Ascending aorta (tissue), 2 donors: ENCODE data around the gene HTRA3. TPM values are rescaled to one million over a fixed set of nuclear protein-coding genes. Genes with fewer than 3 reads are reported as not detected.

Experiments
- DNase-seq, 2 donors: peaks; one replicate each; pipeline ENCODE4 v3.0.0-alpha.2; 2019; ENCODE audit warnings: low spot score in 2 of 2
- H3K27ac ChIP-seq, 2 donors: fragments of 200-600 bp; sonication (generic); one replicate each; pipeline ENCODE4 v1.5.1; 2016 to 2017; ENCODE audit warnings: mild to moderate bottlenecking in 1 of 2
- H3K27me3 ChIP-seq: fragments of 200-600 bp; sonication (generic); one replicate; pipeline ENCODE4 v1.5.1; 2017
- H3K36me3 ChIP-seq, 2 donors: fragments of 200-600 bp; sonication (generic); one replicate each; pipeline ENCODE4 v1.5.1; 2016
- H3K4me1 ChIP-seq, 2 donors: fragments of 200-600 bp; sonication (generic); one replicate each; pipeline ENCODE4 v1.5.1; 2016 to 2017; ENCODE audit warnings: mild to moderate bottlenecking in 1 of 2
- H3K4me3 ChIP-seq, 2 donors: fragments of 200-600 bp; sonication (generic); one replicate each; pipeline ENCODE4 v1.5.1; 2016 to 2017; ENCODE audit warnings: mild to moderate bottlenecking in 1 of 2
- H3K9me3 ChIP-seq, 2 donors: fragments of 200-600 bp; sonication (generic); one replicate each; pipeline ENCODE4 v1.5.1; 2016
- CTCF ChIP-seq, 3 experiments: fragments of 200-600 bp in 2 of 3; fragments of 450-650 bp in 1 of 3; sonication (generic) in 2 of 3; IDR thresholded peaks; one replicate each; pipeline ENCODE4 v1.5.1; 2016 to 2019; ENCODE audit warnings: antibody characterized with exemption in 3 of 3, mild to moderate bottlenecking in 1 of 3, moderate library complexity in 1 of 3
- intact Hi-C: fragments of 100-400 bp; cut with DNase I; formaldehyde crosslinking; loops from one replicate; pipeline ENCODE4 v1.15.1; 2023
- total RNA-seq: library from RNA; depleted of rRNA; stranded (reverse); fragments of >200 nt; gene quantifications from one replicate; pipeline ENCODE4 v1.1.0, GENCODE V29; 2016

Gene HTRA3
- 52.6 TPM for total RNA-seq

DNA sequence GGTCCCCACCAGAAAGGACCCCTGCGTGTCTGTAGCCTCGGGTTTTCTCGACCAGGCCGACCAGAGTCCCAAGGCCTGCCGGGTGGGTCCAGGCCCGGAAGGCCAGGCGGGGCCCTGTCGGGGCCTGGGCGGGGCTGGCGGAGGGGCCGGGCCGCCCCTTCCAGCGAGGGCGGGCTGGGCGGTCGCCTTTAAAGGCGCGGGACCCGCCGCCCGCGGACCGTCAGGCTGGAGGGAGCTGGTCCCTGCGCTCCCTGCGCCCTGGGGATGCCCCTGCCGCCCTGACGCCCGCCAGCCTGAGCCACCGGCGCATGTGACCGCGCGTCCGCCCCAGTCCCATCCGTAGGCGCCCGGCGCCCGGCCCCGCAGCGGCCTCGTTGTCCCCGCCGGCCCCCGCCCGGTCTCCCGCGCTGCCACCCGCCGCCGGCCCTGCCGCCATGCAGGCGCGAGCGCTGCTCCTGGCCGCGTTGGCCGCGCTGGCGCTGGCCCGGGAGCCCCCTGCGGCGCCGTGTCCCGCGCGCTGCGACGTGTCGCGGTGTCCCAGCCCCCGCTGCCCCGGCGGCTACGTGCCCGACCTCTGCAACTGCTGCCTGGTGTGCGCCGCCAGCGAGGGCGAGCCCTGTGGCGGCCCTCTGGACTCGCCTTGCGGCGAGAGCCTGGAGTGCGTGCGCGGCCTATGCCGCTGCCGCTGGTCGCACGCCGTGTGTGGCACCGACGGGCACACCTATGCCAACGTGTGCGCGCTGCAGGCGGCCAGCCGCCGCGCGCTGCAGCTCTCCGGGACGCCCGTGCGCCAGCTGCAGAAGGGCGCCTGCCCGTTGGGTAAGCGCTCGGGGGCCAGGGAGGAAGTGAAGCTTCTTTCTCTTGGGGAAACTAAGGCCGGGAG lies at the start of gene HTRA3:
Gene HTRA3 (plus strand): TSS at position 220 of the 883 bp plus-strand sequence. CDS start 215 bp downstream, at position 435.
- intact Hi-C loops = no loop called here
- no peak for DNase-seq
- Histone ChIP-seq H3K27ac (peak within 1 kb of the TSS in 1 of 2 donors; percentile 44), H3K4me3 (peak within 1 kb of the TSS; percentile 43 to 65), H3K4me1 (peaks cover 13 to 15% of the 10 kb centered on the region in 2 donors), H3K27me3 (no peaks in the 10 kb centered on the region), H3K9me3 (no peaks in the 10 kb centered on the region), H3K36me3 (no peaks in the 10 kb centered on the region)
- TF ChIP-seq CTCF (IDR thresholded peaks at IDR 0.05) = no peak

DNA sequence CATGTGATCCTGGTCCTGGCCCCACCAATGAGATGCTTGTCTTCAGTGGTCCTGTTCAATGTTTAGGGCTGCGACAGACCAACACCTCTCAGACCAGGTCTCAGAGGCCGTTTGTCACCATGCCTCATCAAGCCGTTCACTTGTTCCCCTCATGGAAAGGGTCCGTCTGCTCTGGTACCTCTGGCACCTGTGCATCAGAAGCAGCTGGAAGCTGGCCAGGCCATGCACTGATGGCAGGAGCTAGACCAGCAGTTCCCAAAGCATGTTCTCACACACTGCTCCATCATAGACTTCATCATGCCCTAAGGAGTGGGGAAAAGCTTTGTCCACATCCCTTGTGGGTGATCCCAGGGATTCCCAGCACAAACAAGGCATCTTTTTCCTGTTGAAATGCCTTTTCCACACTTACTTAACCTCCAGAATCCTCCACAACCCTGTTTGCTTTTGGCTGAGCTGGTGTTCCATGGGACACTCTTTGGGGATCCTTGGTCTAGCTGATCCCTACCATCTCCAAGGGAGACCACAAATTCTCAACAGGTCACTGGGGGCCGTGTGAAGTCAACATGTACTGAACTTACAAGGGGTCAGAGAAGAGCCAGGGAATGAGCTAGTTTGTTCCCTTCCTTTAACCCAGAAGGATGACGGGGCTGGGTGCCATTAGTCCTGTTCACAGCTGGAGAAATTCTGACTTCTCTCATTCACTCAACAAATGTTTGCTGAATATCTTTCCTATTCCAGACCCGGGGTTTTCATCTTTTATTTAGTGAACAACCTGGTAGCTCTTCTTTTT lies 48.7 kb upstream of the HTRA3 start:
- intact Hi-C loops = no loop called here
- no peak for TF ChIP-seq CTCF (IDR thresholded peaks at IDR 0.05)
- Histone ChIP-seq H3K27ac (no peak overlapping the region), H3K36me3 (no peaks in the 10 kb centered on the region), H3K4me1 (no peaks in the 10 kb centered on the region), H3K9me3 (no peaks in the 10 kb centered on the region), H3K4me3 (no peak overlapping the region), H3K27me3 (no peaks in the 10 kb centered on the region)
- no peak for DNase-seq

DNA sequence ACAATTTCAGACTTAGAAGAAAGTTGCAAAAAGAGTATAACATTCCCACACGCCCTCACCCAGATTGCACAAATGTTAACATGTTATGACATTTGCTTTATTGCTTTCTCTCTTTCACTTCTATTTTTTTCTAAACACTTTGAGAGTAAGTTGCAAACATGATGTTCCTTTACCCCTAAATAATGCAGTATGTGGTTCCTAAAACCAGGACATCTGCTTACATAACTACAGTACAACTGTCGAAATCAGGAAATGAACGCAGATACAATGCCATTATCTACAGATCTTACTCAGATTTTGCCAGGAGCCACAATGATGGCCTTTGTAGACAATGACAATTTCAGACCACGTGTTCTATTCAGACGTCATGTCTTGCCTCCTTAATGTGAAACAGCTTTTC lies 48.1 kb upstream of the HTRA3 start:
- no peaks in the 10 kb centered on the region for H3K36me3 ChIP-seq
- no peak overlapping the region for H3K27ac ChIP-seq
- no peaks in the 10 kb centered on the region for H3K9me3 ChIP-seq
- no peak for TF ChIP-seq CTCF (IDR thresholded peaks at IDR 0.05)
- no peak overlapping the region for H3K4me3 ChIP-seq
- no peak for DNase-seq
- intact Hi-C loops = no loop called here
- H3K4me1 ChIP-seq = peaks cover 0 to 2% of the 10 kb centered on the region in 2 donors
- H3K27me3 ChIP-seq = no peaks in the 10 kb centered on the region

DNA sequence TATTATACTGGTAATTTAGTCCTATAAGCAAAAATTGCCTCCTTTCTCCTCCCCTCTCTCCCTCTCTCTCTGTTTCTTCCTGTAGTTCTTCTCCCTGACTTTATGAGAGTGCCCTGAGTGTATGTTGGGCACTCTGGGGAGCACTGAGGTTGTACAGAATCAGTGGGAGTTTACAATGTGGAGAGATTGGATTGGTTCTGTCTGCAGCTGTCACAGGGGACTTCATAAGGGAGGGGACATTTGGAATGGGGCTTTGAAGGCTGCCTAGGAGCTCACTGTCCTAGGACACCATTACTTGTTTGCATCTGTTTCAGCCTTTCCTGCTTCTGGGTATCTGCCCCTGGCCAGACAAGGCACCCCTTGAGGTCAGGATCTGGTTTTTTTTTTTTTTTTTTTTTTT lies 47.6 kb upstream of the HTRA3 start:
- Histone ChIP-seq H3K27me3 (no peaks in the 10 kb centered on the region), H3K9me3 (no peaks in the 10 kb centered on the region), H3K4me1 (peaks cover 0 to 2% of the 10 kb centered on the region in 2 donors), H3K27ac (peak overlapping the region in 1 of 2 donors; percentile 56), H3K4me3 (no peak overlapping the region), H3K36me3 (no peaks in the 10 kb centered on the region)
- intact Hi-C loops = no loop called here
- no peak for TF ChIP-seq CTCF (IDR thresholded peaks at IDR 0.05)
- no peak for DNase-seq

GRCh38 chr4:8222609-8223388 lies 46.8 kb upstream of the HTRA3 start:
- Histone ChIP-seq H3K27ac (no peak overlapping the region), H3K4me1 (peaks cover 0 to 4% of the 10 kb centered on the region in 2 donors), H3K27me3 (no peaks in the 10 kb centered on the region), H3K36me3 (no peaks in the 10 kb centered on the region), H3K9me3 (no peaks in the 10 kb centered on the region), H3K4me3 (no peak overlapping the region)
- no peak for DNase-seq
- TF ChIP-seq CTCF (IDR thresholded peaks at IDR 0.05) = no peak
- intact Hi-C loops = no loop called here
